Liver (tissue), 9 donors: Measurements from ENCODE around the gene RNF6. TPM values are rescaled to one million over a fixed set of nuclear protein-coding genes. Genes with fewer than 3 reads are reported as not detected.

Experiments
- DNase-seq: peaks from one replicate; pipeline ENCODE4 v3.0.0-alpha.2; 2017; ENCODE audit warnings: low spot score
- H3K27ac ChIP-seq, 2 donors: one replicate each; pipeline ENCODE4 v1.7.0; 2013; ENCODE audit warnings: inconsistent platforms in 2 of 2, low read length in 2 of 2, control low read depth in 1 of 2, low read depth in 1 of 2, mild to moderate bottlenecking in 1 of 2
- H3K27me3 ChIP-seq, 4 donors: one replicate each; pipeline versions ENCODE4 v1.6.1 to v1.7.0; 2013; ENCODE audit warnings: low read length in 3 of 4, inconsistent platforms in 1 of 4, mild to moderate bottlenecking in 1 of 4, moderate library complexity in 1 of 4; ENCODE audit not compliant: control insufficient read depth in 4 of 4, insufficient read depth in 4 of 4
- H3K36me3 ChIP-seq, 4 donors: one replicate each; pipeline versions ENCODE4 v1.6.1 to v1.7.0; 2013; ENCODE audit warnings: low read length in 3 of 4, mild to moderate bottlenecking in 3 of 4, low read depth in 1 of 4, moderate library complexity in 1 of 4; ENCODE audit not compliant: control insufficient read depth in 4 of 4, insufficient read depth in 3 of 4
- H3K4me1 ChIP-seq, 4 donors: one replicate each; pipeline versions ENCODE4 v1.6.1 to v1.7.0; 2013; ENCODE audit warnings: low read length in 3 of 4, mild to moderate bottlenecking in 3 of 4, moderate library complexity in 1 of 4; ENCODE audit not compliant: control insufficient read depth in 4 of 4, insufficient read depth in 4 of 4
- H3K4me3 ChIP-seq, 3 donors: one replicate each; pipeline versions ENCODE4 v1.6.1 to v1.7.0; 2013; ENCODE audit warnings: low read length in 3 of 3, control low read depth in 1 of 3, low read depth in 1 of 3, mild to moderate bottlenecking in 1 of 3
- H3K9ac ChIP-seq, 2 donors: one replicate each; pipeline ENCODE4 v1.7.0; 2013; ENCODE audit warnings: low read length in 2 of 2, mild to moderate bottlenecking in 2 of 2, moderate library complexity in 2 of 2, control low read depth in 1 of 2, low read depth in 1 of 2
- H3K9me3 ChIP-seq, 4 donors: one replicate each; pipeline versions ENCODE4 v1.6.1 to v1.7.0; 2013; ENCODE audit warnings: low read length in 3 of 4; ENCODE audit not compliant: control insufficient read depth in 4 of 4
- EGR1 ChIP-seq, 2 donors: IDR thresholded peaks; 2 replicates each; pipeline ENCODE4 v1.6.1; 2016 to 2018; ENCODE audit warnings: antibody characterized with exemption in 2 of 2, low read depth in 2 of 2
- FOXA1 ChIP-seq: IDR thresholded peaks from 2 replicates; pipeline ENCODE4 v1.6.1; 2016; ENCODE audit warnings: antibody characterized with exemption
- FOXA2 ChIP-seq: IDR thresholded peaks from 2 replicates; pipeline ENCODE4 v1.6.1; 2016; ENCODE audit warnings: antibody characterized with exemption
- GABPA ChIP-seq, 2 donors: IDR thresholded peaks in 1 of 2; conservative IDR thresholded peaks in 1 of 2; 2 replicates each; pipeline ENCODE4 v1.6.1; 2016; ENCODE audit warnings: antibody characterized with exemption in 2 of 2, mild to moderate bottlenecking in 1 of 2, moderate library complexity in 1 of 2
- HNF4A ChIP-seq, 2 donors: conservative IDR thresholded peaks; 2 replicates each; pipeline ENCODE4 v1.6.1; 2016; ENCODE audit warnings: antibody characterized with exemption in 2 of 2, mild to moderate bottlenecking in 2 of 2
- HNF4G ChIP-seq: IDR thresholded peaks from 2 replicates; pipeline ENCODE4 v1.6.1; 2016; ENCODE audit warnings: antibody characterized with exemption
- JUND ChIP-seq, 2 donors: IDR thresholded peaks; 2 replicates each; pipeline ENCODE4 v1.6.1; 2016; ENCODE audit warnings: antibody characterized with exemption in 2 of 2
- NR2F2 ChIP-seq: IDR thresholded peaks from 2 replicates; pipeline ENCODE4 v1.6.1; 2016; ENCODE audit warnings: antibody characterized with exemption
- RAD21 ChIP-seq, 2 donors: IDR thresholded peaks; 2 replicates each; pipeline ENCODE4 v1.6.1; 2016; ENCODE audit warnings: antibody characterized with exemption in 2 of 2, mild to moderate bottlenecking in 2 of 2
- RXRA ChIP-seq, 2 donors: IDR thresholded peaks; 2 replicates each; pipeline ENCODE4 v1.6.1; 2017 to 2018; ENCODE audit warnings: antibody characterized with exemption in 2 of 2, mild to moderate bottlenecking in 1 of 2
- SP1 ChIP-seq: IDR thresholded peaks from 2 replicates; pipeline ENCODE4 v1.6.1; 2018; ENCODE audit warnings: antibody characterized with exemption, mild to moderate bottlenecking
- TAF1 ChIP-seq: conservative IDR thresholded peaks from 2 replicates; pipeline ENCODE4 v1.6.1; 2016; ENCODE audit warnings: antibody characterized with exemption, mild to moderate bottlenecking
- YY1 ChIP-seq: IDR thresholded peaks from 2 replicates; pipeline ENCODE4 v1.6.1; 2016; ENCODE audit warnings: antibody characterized with exemption, mild to moderate bottlenecking
- WGBS: extraction: QIAGEN DNeasy Blood & Tissue Kit; methylation state at CpG from one replicate; pipeline ENCODE4 v1.1.7; 2013; 5-methylcytosine and 5-hydroxymethylcytosine counted together
- polyA plus RNA-seq, 2 donors: library from polyadenylated mRNA; stranded (reverse) in 1 of 2; unstranded in 1 of 2; fragments of 200-250 nt in 1 of 2; fragments of >200 nt in 1 of 2; fragmentation: Nextera tagmentation in 1 of 2; extraction: Ambion mirVana in 1 of 2; gene quantifications; one replicate each; pipeline versions ENCODE4 v1.2.1 to v1.2.3, GENCODE V29; 2013 to 2015
- total RNA-seq, 2 donors: library from RNA; depleted of rRNA; stranded (reverse); fragments of >200 nt; gene quantifications; one replicate each; pipeline ENCODE4 v1.2.3, GENCODE V29; 2014
- TF ChIP-seq, protein P1 (sequence below): IDR thresholded peaks from 2 replicates; pipeline ENCODE4 v1.6.1; 2016; ENCODE audit warnings: antibody characterized with exemption
- TF ChIP-seq, protein P2 (sequence below): fragments of 150-350 bp; IDR thresholded peaks from 2 replicates; pipeline ENCODE4 v1.5.1; 2017; ENCODE audit warnings: improper control_type of control experiment, low read depth, low read length; ENCODE audit not compliant: missing input control
- TF ChIP-seq, protein P3 (sequence below): IDR thresholded peaks from 2 replicates; pipeline ENCODE4 v1.6.1; 2016; ENCODE audit warnings: antibody characterized with exemption
- TF ChIP-seq, protein P4 (sequence below): IDR thresholded peaks from 2 replicates; pipeline ENCODE4 v1.6.1; 2016; ENCODE audit warnings: antibody characterized with exemption
- TF ChIP-seq, protein P5 (sequence below): IDR thresholded peaks from 2 replicates; pipeline ENCODE4 v1.6.1; 2016; ENCODE audit warnings: antibody characterized with exemption, mild to moderate bottlenecking
- donor health status: healthy.
- donor health status: healthy.
- donor health status: healthy.
- donor health status: healthy.
- donor health status: healthy.

Gene RNF6
- total and polyA plus RNA-seq, 4 donors, result 8.1 to 21.9 (median 14.8) TPM

DNA sequence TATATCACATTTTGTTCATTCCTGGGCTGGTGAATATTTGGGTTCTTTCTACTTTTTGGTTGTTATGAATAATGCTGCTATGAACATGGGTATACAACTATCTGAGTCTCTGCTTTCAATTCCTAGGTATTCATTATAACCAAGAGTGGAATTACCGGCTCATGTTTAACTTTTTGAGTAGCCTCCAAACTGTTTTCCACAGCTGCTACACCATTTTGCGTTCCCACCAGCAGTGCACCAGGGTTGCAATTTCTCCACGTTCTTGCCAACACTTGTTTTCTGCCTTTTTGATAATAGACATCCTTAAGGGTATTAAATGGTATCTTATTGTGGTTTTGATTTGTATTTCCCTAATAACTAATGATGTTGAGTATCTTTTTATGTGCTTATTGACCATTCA, 48.6 kb upstream of the RNF6 start:
- no peak overlapping the region for H3K27ac ChIP-seq
- H3K9me3 ChIP-seq, result no peaks in the 10 kb centered on the region
- WGBS, result 97% methylated on average over 3 of the region's 3 CpGs
- no peaks in the 10 kb centered on the region for H3K27me3 ChIP-seq
- no peak overlapping the region for H3K9ac ChIP-seq
- H3K4me3 ChIP-seq, result no peak overlapping the region
- H3K36me3 ChIP-seq, result no peaks in the 10 kb centered on the region
- no peaks in the 10 kb centered on the region for H3K4me1 ChIP-seq
- TF ChIP-seq NR2F2, result no peak
- TF ChIP-seq GABPA (IDR thresholded peaks at IDR 0.05 in 1 of 2, conservative IDR thresholded peaks at IDR 0.05 in 1 of 2), result no peak
- no peak for TF ChIP-seq JUND (IDR thresholded peaks at IDR 0.05)
- TF ChIP-seq EGR1 (IDR thresholded peaks at IDR 0.05; ENCODE audit: low read depth in 2 of 2), result no peak
- TF ChIP-seq FOXA1, result no peak
- no peak for TF ChIP-seq RAD21 (IDR thresholded peaks at IDR 0.05)
- TF ChIP-seq HNF4A (conservative IDR thresholded peaks at IDR 0.05), result no peak
- no peak for DNase-seq

DNA sequence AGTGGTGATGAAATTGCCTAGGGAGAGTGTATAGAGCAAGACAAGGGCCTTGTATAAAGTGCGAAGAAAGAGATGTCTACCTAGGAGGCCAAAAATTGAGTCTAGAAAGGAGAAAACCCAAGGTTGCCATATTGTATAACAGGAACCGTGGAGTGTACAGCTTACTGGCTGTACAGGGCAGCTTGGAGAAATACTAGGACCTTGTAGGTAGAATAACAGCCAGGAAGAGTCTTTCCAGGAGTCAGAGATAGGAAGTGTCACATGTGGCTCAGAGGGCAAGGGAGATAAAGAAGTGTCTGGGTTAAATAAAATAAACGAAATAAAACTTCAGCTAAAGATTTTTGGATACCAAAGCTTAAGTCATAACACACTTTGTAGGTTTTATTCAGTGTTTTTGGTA, 44.2 kb upstream of the RNF6 start:
- no peak overlapping the region for H3K9ac ChIP-seq
- TF ChIP-seq, protein P1, sequence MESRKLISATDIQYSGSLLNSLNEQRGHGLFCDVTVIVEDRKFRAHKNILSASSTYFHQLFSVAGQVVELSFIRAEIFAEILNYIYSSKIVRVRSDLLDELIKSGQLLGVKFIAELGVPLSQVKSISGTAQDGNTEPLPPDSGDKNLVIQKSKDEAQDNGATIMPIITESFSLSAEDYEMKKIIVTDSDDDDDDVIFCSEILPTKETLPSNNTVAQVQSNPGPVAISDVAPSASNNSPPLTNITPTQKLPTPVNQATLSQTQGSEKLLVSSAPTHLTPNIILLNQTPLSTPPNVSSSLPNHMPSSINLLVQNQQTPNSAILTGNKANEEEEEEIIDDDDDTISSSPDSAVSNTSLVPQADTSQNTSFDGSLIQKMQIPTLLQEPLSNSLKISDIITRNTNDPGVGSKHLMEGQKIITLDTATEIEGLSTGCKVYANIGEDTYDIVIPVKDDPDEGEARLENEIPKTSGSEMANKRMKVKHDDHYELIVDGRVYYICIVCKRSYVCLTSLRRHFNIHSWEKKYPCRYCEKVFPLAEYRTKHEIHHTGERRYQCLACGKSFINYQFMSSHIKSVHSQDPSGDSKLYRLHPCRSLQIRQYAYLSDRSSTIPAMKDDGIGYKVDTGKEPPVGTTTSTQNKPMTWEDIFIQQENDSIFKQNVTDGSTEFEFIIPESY, result no peak
- no peak for TF ChIP-seq JUND (IDR thresholded peaks at IDR 0.05)
- TF ChIP-seq, protein P2, sequence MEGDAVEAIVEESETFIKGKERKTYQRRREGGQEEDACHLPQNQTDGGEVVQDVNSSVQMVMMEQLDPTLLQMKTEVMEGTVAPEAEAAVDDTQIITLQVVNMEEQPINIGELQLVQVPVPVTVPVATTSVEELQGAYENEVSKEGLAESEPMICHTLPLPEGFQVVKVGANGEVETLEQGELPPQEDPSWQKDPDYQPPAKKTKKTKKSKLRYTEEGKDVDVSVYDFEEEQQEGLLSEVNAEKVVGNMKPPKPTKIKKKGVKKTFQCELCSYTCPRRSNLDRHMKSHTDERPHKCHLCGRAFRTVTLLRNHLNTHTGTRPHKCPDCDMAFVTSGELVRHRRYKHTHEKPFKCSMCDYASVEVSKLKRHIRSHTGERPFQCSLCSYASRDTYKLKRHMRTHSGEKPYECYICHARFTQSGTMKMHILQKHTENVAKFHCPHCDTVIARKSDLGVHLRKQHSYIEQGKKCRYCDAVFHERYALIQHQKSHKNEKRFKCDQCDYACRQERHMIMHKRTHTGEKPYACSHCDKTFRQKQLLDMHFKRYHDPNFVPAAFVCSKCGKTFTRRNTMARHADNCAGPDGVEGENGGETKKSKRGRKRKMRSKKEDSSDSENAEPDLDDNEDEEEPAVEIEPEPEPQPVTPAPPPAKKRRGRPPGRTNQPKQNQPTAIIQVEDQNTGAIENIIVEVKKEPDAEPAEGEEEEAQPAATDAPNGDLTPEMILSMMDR, result no peak
- TF ChIP-seq NR2F2, result no peak
- TF ChIP-seq HNF4A (conservative IDR thresholded peaks at IDR 0.05), result no peak
- TF ChIP-seq, protein P3, sequence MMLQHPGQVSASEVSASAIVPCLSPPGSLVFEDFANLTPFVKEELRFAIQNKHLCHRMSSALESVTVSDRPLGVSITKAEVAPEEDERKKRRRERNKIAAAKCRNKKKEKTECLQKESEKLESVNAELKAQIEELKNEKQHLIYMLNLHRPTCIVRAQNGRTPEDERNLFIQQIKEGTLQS, result no peak
- no peak for TF ChIP-seq EGR1 (IDR thresholded peaks at IDR 0.05; ENCODE audit: low read depth in 2 of 2)
- TF ChIP-seq TAF1, result no peak
- no peaks in the 10 kb centered on the region for H3K27me3 ChIP-seq
- no peak for DNase-seq
- no peaks in the 10 kb centered on the region for H3K4me1 ChIP-seq
- WGBS, result 69% methylated on average over 3 of the region's 3 CpGs
- H3K27ac ChIP-seq, result no peak overlapping the region
- H3K4me3 ChIP-seq, result no peak overlapping the region
- H3K36me3 ChIP-seq, result no peaks in the 10 kb centered on the region
- no peaks in the 10 kb centered on the region for H3K9me3 ChIP-seq

DNA sequence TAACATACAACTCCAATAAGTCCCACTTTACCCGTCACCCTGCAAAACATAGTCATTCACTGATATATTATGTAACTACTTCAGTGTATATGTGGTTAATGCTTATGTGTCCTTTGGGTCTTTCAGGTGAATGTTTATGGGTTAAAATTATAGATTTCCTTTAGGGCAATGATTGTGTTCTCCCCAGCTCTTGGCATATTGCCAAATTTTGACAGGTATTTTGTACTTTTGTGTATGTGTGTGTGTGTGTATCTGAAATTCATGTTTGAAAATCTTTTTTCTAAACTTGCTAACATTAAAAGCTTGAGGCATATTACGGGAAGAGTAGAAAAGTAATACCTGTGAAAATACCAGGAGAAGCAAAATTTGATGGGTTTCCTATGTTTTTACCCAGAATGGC, 40.0 kb upstream of the RNF6 start:
- Histone ChIP-seq H3K4me1 (no peaks in the 10 kb centered on the region), H3K27me3 (no peaks in the 10 kb centered on the region), H3K9ac (no peak overlapping the region), H3K27ac (no peak overlapping the region), H3K9me3 (no peaks in the 10 kb centered on the region), H3K4me3 (no peak overlapping the region), H3K36me3 (no peaks in the 10 kb centered on the region)
- no peak for DNase-seq
- 98% methylated on average over 2 of the region's 2 CpGs for WGBS
- no peak for TF ChIP-seq YY1
- TF ChIP-seq, protein P1, result no peak
- no peak for TF ChIP-seq JUND (IDR thresholded peaks at IDR 0.05)
- TF ChIP-seq NR2F2, result no peak
- TF ChIP-seq HNF4A (conservative IDR thresholded peaks at IDR 0.05), result no peak
- TF ChIP-seq FOXA2, result no peak
- TF ChIP-seq, protein P4, sequence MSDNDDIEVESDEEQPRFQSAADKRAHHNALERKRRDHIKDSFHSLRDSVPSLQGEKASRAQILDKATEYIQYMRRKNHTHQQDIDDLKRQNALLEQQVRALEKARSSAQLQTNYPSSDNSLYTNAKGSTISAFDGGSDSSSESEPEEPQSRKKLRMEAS, result no peak
- no peak for TF ChIP-seq RAD21 (IDR thresholded peaks at IDR 0.05)
- TF ChIP-seq SP1, result no peak
- TF ChIP-seq, protein P3, result no peak
- TF ChIP-seq, protein P5, sequence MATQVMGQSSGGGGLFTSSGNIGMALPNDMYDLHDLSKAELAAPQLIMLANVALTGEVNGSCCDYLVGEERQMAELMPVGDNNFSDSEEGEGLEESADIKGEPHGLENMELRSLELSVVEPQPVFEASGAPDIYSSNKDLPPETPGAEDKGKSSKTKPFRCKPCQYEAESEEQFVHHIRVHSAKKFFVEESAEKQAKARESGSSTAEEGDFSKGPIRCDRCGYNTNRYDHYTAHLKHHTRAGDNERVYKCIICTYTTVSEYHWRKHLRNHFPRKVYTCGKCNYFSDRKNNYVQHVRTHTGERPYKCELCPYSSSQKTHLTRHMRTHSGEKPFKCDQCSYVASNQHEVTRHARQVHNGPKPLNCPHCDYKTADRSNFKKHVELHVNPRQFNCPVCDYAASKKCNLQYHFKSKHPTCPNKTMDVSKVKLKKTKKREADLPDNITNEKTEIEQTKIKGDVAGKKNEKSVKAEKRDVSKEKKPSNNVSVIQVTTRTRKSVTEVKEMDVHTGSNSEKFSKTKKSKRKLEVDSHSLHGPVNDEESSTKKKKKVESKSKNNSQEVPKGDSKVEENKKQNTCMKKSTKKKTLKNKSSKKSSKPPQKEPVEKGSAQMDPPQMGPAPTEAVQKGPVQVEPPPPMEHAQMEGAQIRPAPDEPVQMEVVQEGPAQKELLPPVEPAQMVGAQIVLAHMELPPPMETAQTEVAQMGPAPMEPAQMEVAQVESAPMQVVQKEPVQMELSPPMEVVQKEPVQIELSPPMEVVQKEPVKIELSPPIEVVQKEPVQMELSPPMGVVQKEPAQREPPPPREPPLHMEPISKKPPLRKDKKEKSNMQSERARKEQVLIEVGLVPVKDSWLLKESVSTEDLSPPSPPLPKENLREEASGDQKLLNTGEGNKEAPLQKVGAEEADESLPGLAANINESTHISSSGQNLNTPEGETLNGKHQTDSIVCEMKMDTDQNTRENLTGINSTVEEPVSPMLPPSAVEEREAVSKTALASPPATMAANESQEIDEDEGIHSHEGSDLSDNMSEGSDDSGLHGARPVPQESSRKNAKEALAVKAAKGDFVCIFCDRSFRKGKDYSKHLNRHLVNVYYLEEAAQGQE, result no peak
- no peak for TF ChIP-seq TAF1
- TF ChIP-seq GABPA (IDR thresholded peaks at IDR 0.05 in 1 of 2, conservative IDR thresholded peaks at IDR 0.05 in 1 of 2), result no peak
- TF ChIP-seq EGR1 (IDR thresholded peaks at IDR 0.05; ENCODE audit: low read depth in 2 of 2), result no peak
- no peak for TF ChIP-seq HNF4G
- TF ChIP-seq FOXA1, result no peak
- TF ChIP-seq RXRA (IDR thresholded peaks at IDR 0.05), result no peak
